GM10248 (cell line): ENCODE measurements around the gene PPP2R2C.

Source experiments
- CTCF ChIA-PET: fragments of 300-600 bp; sonication (Branson Sonifier 250); formaldehyde crosslinking; extraction: SDS; loops from one replicate; lab custom pipeline; 2021; ENCODE audit warnings: antibody characterized with exemption; lab: Yijun Ruan, JAX
- POLR2A ChIA-PET: fragments of 350-650 bp; sonication (Branson Sonifier 250); formaldehyde crosslinking; extraction: SDS; loops from one replicate; lab custom pipeline; 2020; ENCODE audit warnings: antibody characterized with exemption; lab: Yijun Ruan, JAX
- DNase-seq: peaks from one replicate; pipeline ENCODE4 v3.0.0; 2012; ENCODE audit errors: extremely low spot score
- CTCF ChIP-seq: IDR thresholded peaks from 2 replicates; pipeline ENCODE4 v1.5.1; 2012; ENCODE audit warnings: mild to moderate bottlenecking, low read depth; ENCODE audit errors: extremely low read depth, missing control alignments, control extremely low read depth

Gene PPP2R2C

GRCh38 chr4:6427439-6428090 is 44.8 kb downstream of the PPP2R2C start:
- CTCF ChIA-PET = interaction anchor here (1.1 kb wide), 1 partner anchor 10 kb away, joined by 3 read pairs; no protein-coding TSS in a partner anchor
- POLR2A ChIA-PET = no interaction called here
- no peak for TF ChIP-seq CTCF
- no peak for DNase-seq

- CTCF ChIA-PET = interaction anchor here (1.0 kb wide), 1 partner anchor 14 kb away, joined by 3 read pairs; no protein-coding TSS in a partner anchor
- POLR2A ChIA-PET = no interaction called here
- DNase-seq = no peak
- no peak for TF ChIP-seq CTCF
Measured at GRCh38 chr4:6426571-6427438, 45.6 kb downstream of the PPP2R2C start.

GRCh38 chr4:6425911-6426310 is 46.5 kb downstream of the PPP2R2C start:
- ChIA-PET POLR2A (no interaction called here), CTCF (no interaction called here)
- TF ChIP-seq CTCF = no peak
- DNase-seq = no peak

- CTCF ChIA-PET = no interaction called here
- peak; percentile 42 for DNase-seq
- POLR2A ChIA-PET = no interaction called here
- TF ChIP-seq CTCF = no peak
Measured at GRCh38 chr4:6425336-6425735, 47.1 kb downstream of the PPP2R2C start.

- ChIA-PET POLR2A (no interaction called here), CTCF (no interaction called here)
- TF ChIP-seq CTCF = no peak
- DNase-seq = no peak
Measured at GRCh38 chr4:6424425-6424824, 48.0 kb downstream of the PPP2R2C start.

GRCh38 chr4:6423575-6423974 is 48.8 kb downstream of the PPP2R2C start:
- TF ChIP-seq CTCF = no peak
- CTCF ChIA-PET = no interaction called here
- POLR2A ChIA-PET = no interaction called here
- DNase-seq = peak; percentile 82
